DOHH2 (cell line): ENCODE data around the gene SALL3.

Experiments
- CTCF ChIP-seq: fragments of 200-600 bp; sonication (generic); IDR thresholded peaks from one replicate; pipeline ENCODE4 v1.5.1; 2014; ENCODE audit warnings: antibody characterized with exemption, mild to moderate bottlenecking, low read depth, low read length; ENCODE audit not compliant: poor library complexity, severe bottlenecking
- EZH2phosphoT487 ChIP-seq: fragments of 200-600 bp; sonication (generic); IDR thresholded peaks from 2 replicates; pipeline ENCODE4 v1.6.1; 2017; ENCODE audit warnings: borderline replicate concordance, mild to moderate bottlenecking, antibody characterized with exemption, low read length, moderate library complexity, mixed read lengths

- no peak for TF ChIP-seq CTCF
- no peak for TF ChIP-seq EZH2phosphoT487
Measured at GRCh38 chr18:78980777-78981380, 1.3 kb downstream of the SALL3 start.
